Panc1 (cell line): ENCODE results near the gene GRID1. TPM values are rescaled to one million over a fixed set of nuclear protein-coding genes. Genes with fewer than 3 reads are reported as not detected.

ENCODE experiments used
- ATAC-seq: fragments of 200-7000 bp; cut with Tn5 transposase; 2 replicates; pipeline ENCODE4 v1.9.1; 2020; ENCODE audit warnings: mild to moderate bottlenecking, moderate library complexity
- BruUV-seq: library from RNA; stranded (reverse); fragments of 400-500 nt; replicated peaks from 2 replicates; lab custom pipeline; 2021; lab: Mats Ljungman, UMichigan
- CTCF ChIA-PET: fragments of 300-600 bp; sonication (Branson Sonifier 250); formaldehyde crosslinking; loops from one replicate; lab custom pipeline; 2022; ENCODE audit warnings: antibody characterized with exemption; lab: Charles Lee
- POLR2A ChIA-PET: fragments of 300-600 bp; sonication (Branson Sonifier 250); formaldehyde crosslinking; loops from one replicate; lab custom pipeline; 2022; ENCODE audit warnings: antibody characterized with exemption; lab: Charles Lee
- DNase-seq: peaks from one replicate; pipeline ENCODE4 v3.0.0-alpha.2; 2010; ENCODE audit warnings: low read depth, low spot score
- H3K27ac ChIP-seq: 2 replicates; pipeline ENCODE4 v1.5.1; 2011; ENCODE audit warnings: mild to moderate bottlenecking, low read length, inconsistent platforms
- H3K27me3 ChIP-seq: fragments of 200-500 bp; sonication (Bioruptor generic); 2 replicates; pipeline ENCODE4 v1.6.0; 2014; ENCODE audit warnings: low read length, inconsistent platforms; ENCODE audit not compliant: control insufficient read depth, insufficient read depth
- H3K36me3 ChIP-seq: fragments of 200-500 bp; sonication (Bioruptor generic); 2 replicates; pipeline ENCODE4 v1.5.1; 2014; ENCODE audit warnings: inconsistent platforms, mild to moderate bottlenecking, low read length, moderate library complexity; ENCODE audit not compliant: control insufficient read depth, insufficient read depth
- H3K4me1 ChIP-seq: 2 replicates; pipeline ENCODE4 v1.5.1; 2011; ENCODE audit warnings: inconsistent platforms, mild to moderate bottlenecking, low read length, moderate library complexity; ENCODE audit not compliant: control insufficient read depth, insufficient read depth
- H3K4me3 ChIP-seq, 2 experiments: 2 replicates each; pipeline ENCODE4 v1.5.1; 2011 to 2012; ENCODE audit warnings: low read depth in 2 of 2, low read length in 2 of 2, mild to moderate bottlenecking in 2 of 2, inconsistent platforms in 1 of 2, moderate library complexity in 1 of 2
- H3K9me3 ChIP-seq: fragments of 200-500 bp; sonication (Bioruptor generic); 2 replicates; pipeline ENCODE4 v1.5.1; 2014; ENCODE audit warnings: low read depth, mild to moderate bottlenecking, inconsistent platforms, low read length, moderate library complexity; ENCODE audit not compliant: control insufficient read depth, insufficient read depth
- CTCF ChIP-seq: fragments of 450-650 bp; IDR thresholded peaks from 2 replicates; pipeline ENCODE4 v1.5.1; 2017; ENCODE audit warnings: mild to moderate bottlenecking
- POLR2AphosphoS5 ChIP-seq: IDR thresholded peaks from 2 replicates; pipeline ENCODE4 v1.6.1; 2012; ENCODE audit warnings: mild to moderate bottlenecking, low read depth, low read length, moderate library complexity
- REST ChIP-seq, 2 experiments: IDR thresholded peaks; 2 replicates each; pipeline ENCODE4 v1.6.1; 2011 to 2012; ENCODE audit warnings: low read depth in 2 of 2, control low read depth in 1 of 2, low read length in 1 of 2, mild to moderate bottlenecking in 1 of 2, moderate library complexity in 1 of 2; ENCODE audit not compliant: insufficient read depth in 1 of 2
- SIN3A ChIP-seq: IDR thresholded peaks from 2 replicates; pipeline ENCODE4 v1.6.1; 2012; ENCODE audit warnings: low read depth, mild to moderate bottlenecking, low read length, moderate library complexity, borderline replicate concordance; ENCODE audit not compliant: insufficient read depth
- TCF7L2 ChIP-seq: IDR thresholded peaks from 2 replicates; pipeline ENCODE4 v1.6.1; 2011; ENCODE audit warnings: mild to moderate bottlenecking, low read depth, low read length, inconsistent platforms
- in situ Hi-C: cut with HindIII; loops from 2 replicates; pipeline ENCODE4 v1.10.0; 2016; ENCODE audit warnings: low sequenced_read_pairs, low pct_unique_long_range_greater_than_20kb
- intact Hi-C: fragments of 100-400 bp; cut with micrococcal nuclease; formaldehyde crosslinking; loops from one replicate; pipeline ENCODE4 v1.10.0; 2022; ENCODE audit not compliant: unreplicated experiment
- total RNA-seq: library from RNA; stranded (reverse); gene quantifications from one replicate; pipeline ENCODE4 v1.2.1, GENCODE V29; 2021; ENCODE audit not compliant: unreplicated experiment

GRID1 gene
- total RNA-seq, 1 experiment from 2014 or later = 2.3 TPM

GRCh38 chr10:85767891-85768290, 598.7 kb downstream of the GRID1 start:
- intact Hi-C loops (no loop called here), in situ Hi-C loops (no loop called here)
- H3K9me3 ChIP-seq = no peaks in the 10 kb centered on the region
- no peaks in the 10 kb centered on the region for H3K27me3 ChIP-seq
- H3K4me1 ChIP-seq = no peaks in the 10 kb centered on the region
- DNase-seq (no peak), ATAC-seq (no peak)
- ChIA-PET POLR2A (no interaction called here), CTCF (no interaction called here)
- H3K4me3 ChIP-seq = no peak overlapping the region
- no peaks in the 10 kb centered on the region for H3K36me3 ChIP-seq
- H3K27ac ChIP-seq = no peak overlapping the region
- no TSS peak for BruUV-seq
- TF ChIP-seq CTCF = no peak
- TF ChIP-seq SIN3A = no peak
- TF ChIP-seq POLR2AphosphoS5 = no peak
- no peak for TF ChIP-seq REST (IDR thresholded peaks at IDR 0.05; ENCODE audit: insufficient read depth in 1 of 2, low read depth in 2 of 2, low read length in 1 of 2)
- TF ChIP-seq TCF7L2 = no peak

DNA sequence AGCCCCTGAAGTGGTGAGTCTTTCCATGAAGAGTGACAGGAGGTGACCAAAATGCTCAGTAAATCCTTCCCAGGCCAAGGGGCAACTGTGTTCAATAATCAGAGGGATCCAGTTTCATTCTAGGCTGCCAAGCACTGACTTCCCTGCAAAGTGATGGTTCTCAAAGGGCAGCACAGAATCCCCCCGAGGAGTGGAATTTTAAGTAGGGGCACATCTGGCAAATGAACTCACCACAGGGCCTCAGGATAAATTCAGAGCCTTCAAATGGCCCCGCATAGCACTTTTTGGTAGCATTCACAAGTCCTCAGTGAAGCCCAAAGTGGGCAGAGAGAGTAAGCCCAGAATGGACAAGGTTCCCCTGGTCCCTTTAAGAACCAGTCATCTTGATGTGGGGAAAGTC, 602.5 kb downstream of the GRID1 start:
- intact Hi-C loops = no loop called here
- Histone ChIP-seq H3K27ac (no peak overlapping the region), H3K9me3 (no peaks in the 10 kb centered on the region), H3K36me3 (no peaks in the 10 kb centered on the region), H3K27me3 (no peaks in the 10 kb centered on the region), H3K4me1 (no peaks in the 10 kb centered on the region), H3K4me3 (no peak overlapping the region)
- BruUV-seq = no TSS peak
- ChIA-PET CTCF (no interaction called here), POLR2A (no interaction called here)
- TF ChIP-seq REST (IDR thresholded peaks at IDR 0.05; ENCODE audit: insufficient read depth in 1 of 2, low read depth in 2 of 2, low read length in 1 of 2) (no peak), CTCF (no peak)
- no peak for DNase-seq
- in situ Hi-C loops = no loop called here
- no peak for ATAC-seq
